Measurements from ENCODE around the gene CLDN19.

DNA sequence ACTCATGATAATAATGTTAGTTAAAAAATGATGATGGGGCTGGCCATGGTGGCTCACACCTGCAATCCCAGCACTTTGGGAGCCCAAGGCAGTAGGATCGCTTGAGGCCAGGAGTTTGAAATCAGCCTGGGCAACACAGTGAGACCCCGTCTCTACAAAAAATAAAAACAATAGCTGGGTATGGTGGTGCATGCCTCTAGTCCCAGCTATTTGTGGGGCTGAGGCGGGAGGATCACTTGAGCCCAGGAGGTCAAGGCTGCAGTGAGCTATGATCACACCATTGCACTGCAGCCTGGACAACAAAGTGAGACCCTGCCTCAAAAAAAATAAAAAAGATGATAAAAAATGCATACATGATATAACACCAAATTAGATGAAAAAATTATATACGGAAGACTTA lies 21.5 kb upstream of the CLDN19 start:
- TF ChIP-seq, protein P1, sequence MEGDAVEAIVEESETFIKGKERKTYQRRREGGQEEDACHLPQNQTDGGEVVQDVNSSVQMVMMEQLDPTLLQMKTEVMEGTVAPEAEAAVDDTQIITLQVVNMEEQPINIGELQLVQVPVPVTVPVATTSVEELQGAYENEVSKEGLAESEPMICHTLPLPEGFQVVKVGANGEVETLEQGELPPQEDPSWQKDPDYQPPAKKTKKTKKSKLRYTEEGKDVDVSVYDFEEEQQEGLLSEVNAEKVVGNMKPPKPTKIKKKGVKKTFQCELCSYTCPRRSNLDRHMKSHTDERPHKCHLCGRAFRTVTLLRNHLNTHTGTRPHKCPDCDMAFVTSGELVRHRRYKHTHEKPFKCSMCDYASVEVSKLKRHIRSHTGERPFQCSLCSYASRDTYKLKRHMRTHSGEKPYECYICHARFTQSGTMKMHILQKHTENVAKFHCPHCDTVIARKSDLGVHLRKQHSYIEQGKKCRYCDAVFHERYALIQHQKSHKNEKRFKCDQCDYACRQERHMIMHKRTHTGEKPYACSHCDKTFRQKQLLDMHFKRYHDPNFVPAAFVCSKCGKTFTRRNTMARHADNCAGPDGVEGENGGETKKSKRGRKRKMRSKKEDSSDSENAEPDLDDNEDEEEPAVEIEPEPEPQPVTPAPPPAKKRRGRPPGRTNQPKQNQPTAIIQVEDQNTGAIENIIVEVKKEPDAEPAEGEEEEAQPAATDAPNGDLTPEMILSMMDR (IDR thresholded peaks at IDR 0.05): no peak
- TF ChIP-seq POLR2AphosphoS5 (IDR thresholded peaks at IDR 0.05; ENCODE audit: low read depth, low read length) (no peak), TCF7L2 (IDR thresholded peaks at IDR 0.05; ENCODE audit: low read depth, low read length) (no peak)
- TF ChIP-seq, protein P2, sequence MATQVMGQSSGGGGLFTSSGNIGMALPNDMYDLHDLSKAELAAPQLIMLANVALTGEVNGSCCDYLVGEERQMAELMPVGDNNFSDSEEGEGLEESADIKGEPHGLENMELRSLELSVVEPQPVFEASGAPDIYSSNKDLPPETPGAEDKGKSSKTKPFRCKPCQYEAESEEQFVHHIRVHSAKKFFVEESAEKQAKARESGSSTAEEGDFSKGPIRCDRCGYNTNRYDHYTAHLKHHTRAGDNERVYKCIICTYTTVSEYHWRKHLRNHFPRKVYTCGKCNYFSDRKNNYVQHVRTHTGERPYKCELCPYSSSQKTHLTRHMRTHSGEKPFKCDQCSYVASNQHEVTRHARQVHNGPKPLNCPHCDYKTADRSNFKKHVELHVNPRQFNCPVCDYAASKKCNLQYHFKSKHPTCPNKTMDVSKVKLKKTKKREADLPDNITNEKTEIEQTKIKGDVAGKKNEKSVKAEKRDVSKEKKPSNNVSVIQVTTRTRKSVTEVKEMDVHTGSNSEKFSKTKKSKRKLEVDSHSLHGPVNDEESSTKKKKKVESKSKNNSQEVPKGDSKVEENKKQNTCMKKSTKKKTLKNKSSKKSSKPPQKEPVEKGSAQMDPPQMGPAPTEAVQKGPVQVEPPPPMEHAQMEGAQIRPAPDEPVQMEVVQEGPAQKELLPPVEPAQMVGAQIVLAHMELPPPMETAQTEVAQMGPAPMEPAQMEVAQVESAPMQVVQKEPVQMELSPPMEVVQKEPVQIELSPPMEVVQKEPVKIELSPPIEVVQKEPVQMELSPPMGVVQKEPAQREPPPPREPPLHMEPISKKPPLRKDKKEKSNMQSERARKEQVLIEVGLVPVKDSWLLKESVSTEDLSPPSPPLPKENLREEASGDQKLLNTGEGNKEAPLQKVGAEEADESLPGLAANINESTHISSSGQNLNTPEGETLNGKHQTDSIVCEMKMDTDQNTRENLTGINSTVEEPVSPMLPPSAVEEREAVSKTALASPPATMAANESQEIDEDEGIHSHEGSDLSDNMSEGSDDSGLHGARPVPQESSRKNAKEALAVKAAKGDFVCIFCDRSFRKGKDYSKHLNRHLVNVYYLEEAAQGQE (IDR thresholded peaks at IDR 0.05; ENCODE audit: insufficient read depth in 1 of 2, low read depth in 2 of 2, low read length in 1 of 2): no peak
